Nephron (organoid): ENCODE results near the gene SIL1.

ENCODE experiments used
- H3K27ac Mint-ChIP-seq, 3 experiments: 2 replicates each; pipeline ENCODE4 v1.8.0; 2020; ENCODE audit warnings: mixed read lengths in 3 of 3, mild to moderate bottlenecking in 2 of 3, moderate library complexity in 1 of 3
- H3K27me3 Mint-ChIP-seq: 2 replicates; pipeline ENCODE4 v1.8.0; 2021; ENCODE audit warnings: low read depth, mild to moderate bottlenecking, moderate library complexity, mixed read lengths
- H3K36me3 Mint-ChIP-seq: 2 replicates; pipeline ENCODE4 v1.8.0; 2020; ENCODE audit warnings: low read depth, mixed read lengths
- H3K4me1 Mint-ChIP-seq: 2 replicates; pipeline ENCODE4 v1.8.0; 2020; ENCODE audit warnings: mixed read lengths
- H3K4me3 Mint-ChIP-seq, 3 experiments: 2 replicates each; pipeline ENCODE4 v1.8.0; 2020; ENCODE audit warnings: mild to moderate bottlenecking in 3 of 3, mixed read lengths in 3 of 3, moderate library complexity in 2 of 3
- H3K9me3 Mint-ChIP-seq: 2 replicates; pipeline ENCODE4 v1.8.0; 2020; ENCODE audit warnings: mixed read lengths
- CTCF ChIP-seq, 3 experiments: fragments of 200-600 bp; sonication (generic); IDR thresholded peaks; one replicate each; pipeline ENCODE4 v1.5.0; 2021; ENCODE audit warnings: antibody characterized with exemption in 3 of 3; ENCODE audit not compliant: unreplicated experiment in 3 of 3

Gene SIL1

GRCh38 chr5:139133282-139133681 is 64.9 kb downstream of the SIL1 start:
- no peaks in the 10 kb centered on the region for H3K36me3 Mint-ChIP-seq
- no peak overlapping the region for H3K4me3 Mint-ChIP-seq
- no peaks in the 10 kb centered on the region for H3K27me3 Mint-ChIP-seq
- H3K9me3 Mint-ChIP-seq: no peaks in the 10 kb centered on the region
- H3K27ac Mint-ChIP-seq: peak overlapping the region; percentile 73 to 95 (median 94)
- H3K4me1 Mint-ChIP-seq: peaks cover 56% of the 10 kb centered on the region
- TF ChIP-seq CTCF (IDR thresholded peaks at IDR 0.05; ENCODE audit: unreplicated experiment in 3 of 3): no peak

GRCh38 chr5:139132515-139132914 is 65.7 kb downstream of the SIL1 start:
- peak overlapping the region; percentile 84 to 95 (median 93) for H3K27ac Mint-ChIP-seq
- peak overlapping the region in 1 of 3 experiments; percentile 4 for H3K4me3 Mint-ChIP-seq
- no peak for TF ChIP-seq CTCF (IDR thresholded peaks at IDR 0.05; ENCODE audit: unreplicated experiment in 3 of 3)
- no peaks in the 10 kb centered on the region for H3K9me3 Mint-ChIP-seq
- H3K36me3 Mint-ChIP-seq: peaks cover 4% of the 10 kb centered on the region
- peaks cover 48% of the 10 kb centered on the region for H3K4me1 Mint-ChIP-seq
- H3K27me3 Mint-ChIP-seq: no peaks in the 10 kb centered on the region

GRCh38 chr5:139131921-139132432 is 66.2 kb downstream of the SIL1 start:
- H3K27me3 Mint-ChIP-seq: no peaks in the 10 kb centered on the region
- peak overlapping the region; percentile 84 to 95 (median 93) for H3K27ac Mint-ChIP-seq
- H3K9me3 Mint-ChIP-seq: no peaks in the 10 kb centered on the region
- H3K4me1 Mint-ChIP-seq: peaks cover 49% of the 10 kb centered on the region
- H3K36me3 Mint-ChIP-seq: peaks cover 4% of the 10 kb centered on the region
- H3K4me3 Mint-ChIP-seq: peak overlapping the region; percentile 4 to 8 (median 7)
- no peak for TF ChIP-seq CTCF (IDR thresholded peaks at IDR 0.05; ENCODE audit: unreplicated experiment in 3 of 3)

GRCh38 chr5:139131465-139131864 is 66.7 kb downstream of the SIL1 start:
- H3K36me3 Mint-ChIP-seq: peaks cover 4% of the 10 kb centered on the region
- H3K27ac Mint-ChIP-seq: peak overlapping the region; percentile 84 to 95 (median 93)
- H3K27me3 Mint-ChIP-seq: no peaks in the 10 kb centered on the region
- TF ChIP-seq CTCF (IDR thresholded peaks at IDR 0.05; ENCODE audit: unreplicated experiment in 3 of 3): no peak
- no peaks in the 10 kb centered on the region for H3K9me3 Mint-ChIP-seq
- peaks cover 54% of the 10 kb centered on the region for H3K4me1 Mint-ChIP-seq
- H3K4me3 Mint-ChIP-seq: peak overlapping the region in 1 of 3 experiments; percentile 20

GRCh38 chr5:139131062-139131461 is 67.1 kb downstream of the SIL1 start:
- Mint-ChIP-seq H3K27ac (peak overlapping the region; percentile 84 to 95 (median 93)), H3K27me3 (no peaks in the 10 kb centered on the region), H3K4me3 (peak overlapping the region in 1 of 3 experiments; percentile 26), H3K36me3 (peaks cover 4% of the 10 kb centered on the region), H3K4me1 (peaks cover 52% of the 10 kb centered on the region), H3K9me3 (no peaks in the 10 kb centered on the region)
- no peak for TF ChIP-seq CTCF (IDR thresholded peaks at IDR 0.05; ENCODE audit: unreplicated experiment in 3 of 3)

GRCh38 chr5:139130214-139130613 is 68.0 kb downstream of the SIL1 start:
- H3K9me3 Mint-ChIP-seq: no peaks in the 10 kb centered on the region
- no peaks in the 10 kb centered on the region for H3K27me3 Mint-ChIP-seq
- peak overlapping the region in 1 of 3 experiments; percentile 95 for H3K27ac Mint-ChIP-seq
- peaks cover 4% of the 10 kb centered on the region for H3K36me3 Mint-ChIP-seq
- H3K4me1 Mint-ChIP-seq: peaks cover 51% of the 10 kb centered on the region
- H3K4me3 Mint-ChIP-seq: no peak overlapping the region
- TF ChIP-seq CTCF (IDR thresholded peaks at IDR 0.05; ENCODE audit: unreplicated experiment in 3 of 3): no peak
